Mesenchymal stem cell (in vitro differentiated cells and primary cell): ENCODE data around the gene ACSM6.

Experiments
- DNase-seq: peaks from one replicate; pipeline ENCODE4 v3.0.0-alpha.2; 2013
- H2AFZ ChIP-seq: one replicate; pipeline ENCODE4 v1.6.1; 2013; ENCODE audit warnings: low read depth, mild to moderate bottlenecking, control low read depth, inconsistent platforms, low read length, moderate library complexity
- H2AK5ac ChIP-seq: 2 replicates; pipeline ENCODE4 v1.6.1; 2013; ENCODE audit warnings: low read length, moderate library complexity, mild to moderate bottlenecking, inconsistent platforms; ENCODE audit not compliant: severe bottlenecking
- H2BK120ac ChIP-seq: one replicate; pipeline ENCODE4 v1.6.1; 2013; ENCODE audit warnings: low read depth, mild to moderate bottlenecking, inconsistent platforms, low read length, moderate library complexity
- H2BK12ac ChIP-seq, 2 experiments: one replicate each; pipeline ENCODE4 v1.6.1; 2013; ENCODE audit warnings: inconsistent platforms in 2 of 2, low read length in 2 of 2, mild to moderate bottlenecking in 2 of 2, moderate library complexity in 2 of 2, control low read depth in 1 of 2
- H2BK15ac ChIP-seq: one replicate; pipeline ENCODE4 v1.6.1; 2013; ENCODE audit warnings: mild to moderate bottlenecking, low read depth, inconsistent platforms; ENCODE audit not compliant: poor library complexity, severe bottlenecking
- H2BK5ac ChIP-seq: 2 replicates; pipeline ENCODE4 v1.6.1; 2013; ENCODE audit warnings: low read depth, mild to moderate bottlenecking, low read length, control low read depth, inconsistent platforms; ENCODE audit not compliant: poor library complexity, severe bottlenecking
- H3K14ac ChIP-seq, 2 experiments: one replicate each; pipeline ENCODE4 v1.6.1; 2013; ENCODE audit warnings: inconsistent platforms in 2 of 2, low read length in 2 of 2, control low read depth in 1 of 2, mild to moderate bottlenecking in 1 of 2, moderate library complexity in 1 of 2
- H3K18ac ChIP-seq, 2 experiments: one replicate each; pipeline ENCODE4 v1.6.1; 2013; ENCODE audit warnings: inconsistent platforms in 2 of 2, low read length in 2 of 2, control low read depth in 1 of 2, low read depth in 1 of 2, mild to moderate bottlenecking in 1 of 2
- H3K23ac ChIP-seq, 2 experiments: one replicate each; pipeline ENCODE4 v1.6.1; 2013; ENCODE audit warnings: inconsistent platforms in 2 of 2, low read length in 2 of 2, mild to moderate bottlenecking in 2 of 2, moderate library complexity in 2 of 2, control low read depth in 1 of 2
- H3K27ac ChIP-seq: 2 replicates; pipeline ENCODE4 v1.5.1; 2013; ENCODE audit warnings: mild to moderate bottlenecking, moderate library complexity, low read length, control low read depth, inconsistent platforms; ENCODE audit not compliant: poor library complexity, severe bottlenecking
- H3K27me3 ChIP-seq, 2 experiments: 2 replicates each; pipeline versions ENCODE4 v1.6.1 to v1.7.0; 2013; ENCODE audit warnings: low read length in 2 of 2, mild to moderate bottlenecking in 2 of 2, moderate library complexity in 2 of 2, control low read depth in 1 of 2, inconsistent platforms in 1 of 2; ENCODE audit not compliant: control insufficient read depth in 1 of 2, insufficient read depth in 1 of 2
- H3K36me3 ChIP-seq, 2 experiments: 2 replicates each; pipeline versions ENCODE4 v1.6.1 to v1.7.0; 2013; ENCODE audit warnings: low read length in 2 of 2, control low read depth in 1 of 2, inconsistent platforms in 1 of 2, low read depth in 1 of 2, mild to moderate bottlenecking in 1 of 2; ENCODE audit not compliant: insufficient read depth in 2 of 2, control insufficient read depth in 1 of 2
- H3K4ac ChIP-seq, 2 experiments: one replicate each; pipeline ENCODE4 v1.6.1; 2013; ENCODE audit warnings: inconsistent platforms in 2 of 2, low read length in 2 of 2, mild to moderate bottlenecking in 2 of 2, moderate library complexity in 2 of 2, control low read depth in 1 of 2, low read depth in 1 of 2
- H3K4me1 ChIP-seq: 2 replicates; pipeline ENCODE4 v1.6.1; 2013; ENCODE audit warnings: low read depth, low read length, control low read depth; ENCODE audit not compliant: control insufficient read depth, insufficient read depth
- H3K4me2 ChIP-seq: 2 replicates; pipeline ENCODE4 v1.6.1; 2013; ENCODE audit warnings: low read length, mild to moderate bottlenecking, inconsistent platforms; ENCODE audit not compliant: poor library complexity, severe bottlenecking
- H3K4me3 ChIP-seq, 2 experiments: 2 replicates each; pipeline versions ENCODE4 v1.5.1 to v1.7.0; 2013; ENCODE audit warnings: low read length in 2 of 2, mild to moderate bottlenecking in 2 of 2, control low read depth in 1 of 2, low read depth in 1 of 2; ENCODE audit not compliant: insufficient read depth in 1 of 2
- H3K79me1 ChIP-seq: replicated peaks from 2 replicates; pipeline ENCODE4 v1.6.1; 2013; ENCODE audit warnings: mild to moderate bottlenecking, control low read depth, low read length, inconsistent platforms; ENCODE audit not compliant: poor library complexity, severe bottlenecking
- H3K9ac ChIP-seq: 2 replicates; pipeline ENCODE4 v1.7.0; 2013; ENCODE audit warnings: mild to moderate bottlenecking, low read length, moderate library complexity
- H3K9me3 ChIP-seq: 2 replicates; pipeline ENCODE4 v1.7.0; 2013; ENCODE audit warnings: mild to moderate bottlenecking, low read length; ENCODE audit not compliant: control insufficient read depth
- H4K8ac ChIP-seq: one replicate; pipeline ENCODE4 v1.6.1; 2013; ENCODE audit warnings: inconsistent platforms, mild to moderate bottlenecking, low read length, moderate library complexity
- H4K91ac ChIP-seq: one replicate; pipeline ENCODE4 v1.6.1; 2013; ENCODE audit warnings: mild to moderate bottlenecking, low read length, inconsistent platforms
- WGBS: methylation state at CpG from one replicate; pipeline ENCODE4 v1.1.7; 2013; ENCODE audit warnings: mixed read lengths; 5-methylcytosine and 5-hydroxymethylcytosine counted together

The ACSM6 gene

DNA sequence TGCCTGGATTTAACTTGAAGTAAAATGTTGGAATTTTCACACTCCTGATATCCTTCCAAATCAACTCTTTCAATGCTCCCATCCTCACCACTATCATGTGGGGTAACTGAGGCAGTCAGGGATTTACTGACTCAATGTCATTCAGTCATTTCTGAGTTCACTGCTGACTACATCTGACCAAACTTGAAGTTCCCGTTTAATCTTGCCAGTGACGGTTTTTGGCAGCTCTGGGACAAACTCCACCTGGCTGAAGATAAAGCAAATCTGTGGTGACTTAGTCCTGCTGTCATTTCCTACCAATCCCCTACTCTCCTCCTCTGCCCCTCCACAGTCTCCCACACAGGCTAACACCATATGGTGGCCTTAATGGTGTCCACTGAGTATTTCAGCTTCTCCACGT, 22.7 kb upstream of the ACSM6 start:
- H3K4me1 ChIP-seq = no peaks in the 10 kb centered on the region
- no peak overlapping the region for H3K4ac ChIP-seq
- no peaks in the 10 kb centered on the region for H3K36me3 ChIP-seq
- DNase-seq = no peak
- H4K8ac ChIP-seq = no peak overlapping the region
- H3K14ac ChIP-seq = no peak overlapping the region
- H2AFZ ChIP-seq = no peak overlapping the region
- H3K79me1 ChIP-seq = no peaks in the 10 kb centered on the region
- no peak overlapping the region for H2BK15ac ChIP-seq
- no peak overlapping the region for H4K91ac ChIP-seq
- no peaks in the 10 kb centered on the region for H3K9me3 ChIP-seq
- H2AK5ac ChIP-seq = no peak overlapping the region
- no peak overlapping the region for H3K27ac ChIP-seq
- H2BK120ac ChIP-seq = no peak overlapping the region
- no peak overlapping the region for H3K18ac ChIP-seq
- H3K4me2 ChIP-seq = no peak overlapping the region
- no peak overlapping the region for H3K9ac ChIP-seq
- no peak overlapping the region for H3K23ac ChIP-seq
- 93% methylated on average over 3 of the region's 3 CpGs for WGBS
- no peak overlapping the region for H2BK5ac ChIP-seq
- H3K4me3 ChIP-seq = no peak overlapping the region
- H3K27me3 ChIP-seq = no peaks in the 10 kb centered on the region
- H2BK12ac ChIP-seq = no peak overlapping the region

DNA sequence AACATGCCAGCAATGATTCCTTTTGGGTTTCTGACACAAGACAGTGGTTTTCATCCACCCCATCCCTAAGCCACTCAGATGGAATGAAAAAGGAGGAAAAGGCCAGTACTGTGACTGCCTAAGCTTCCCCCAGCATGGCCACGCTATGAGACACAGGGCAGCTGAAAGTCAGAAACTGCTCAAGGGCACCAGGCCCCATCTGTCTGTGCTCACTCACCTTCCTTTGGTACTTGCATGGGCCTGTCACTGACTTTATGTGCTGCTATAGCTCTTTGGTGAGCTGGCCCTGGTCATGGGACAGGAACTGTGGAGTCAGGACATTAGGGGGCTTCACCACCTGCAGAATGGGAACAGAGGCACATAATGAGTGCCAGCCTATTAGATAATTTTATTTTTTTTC, 21.2 kb upstream of the ACSM6 start:
- Histone ChIP-seq H3K36me3 (no peaks in the 10 kb centered on the region), H3K79me1 (no peaks in the 10 kb centered on the region), H3K4ac (no peak overlapping the region), H3K14ac (no peak overlapping the region), H3K4me2 (no peak overlapping the region), H3K23ac (no peak overlapping the region), H3K9ac (no peak overlapping the region), H2BK12ac (no peak overlapping the region), H2BK5ac (no peak overlapping the region), H3K4me1 (no peaks in the 10 kb centered on the region), H3K27me3 (no peaks in the 10 kb centered on the region), H3K9me3 (no peaks in the 10 kb centered on the region), H3K4me3 (no peak overlapping the region), H3K27ac (no peak overlapping the region), H2BK120ac (no peak overlapping the region), H3K18ac (no peak overlapping the region), H2AK5ac (no peak overlapping the region), H4K91ac (no peak overlapping the region), H4K8ac (no peak overlapping the region), H2BK15ac (no peak overlapping the region), H2AFZ (no peak overlapping the region)
- DNase-seq = no peak
- WGBS = 85% methylated on average over 1 of the region's 1 CpG

DNA sequence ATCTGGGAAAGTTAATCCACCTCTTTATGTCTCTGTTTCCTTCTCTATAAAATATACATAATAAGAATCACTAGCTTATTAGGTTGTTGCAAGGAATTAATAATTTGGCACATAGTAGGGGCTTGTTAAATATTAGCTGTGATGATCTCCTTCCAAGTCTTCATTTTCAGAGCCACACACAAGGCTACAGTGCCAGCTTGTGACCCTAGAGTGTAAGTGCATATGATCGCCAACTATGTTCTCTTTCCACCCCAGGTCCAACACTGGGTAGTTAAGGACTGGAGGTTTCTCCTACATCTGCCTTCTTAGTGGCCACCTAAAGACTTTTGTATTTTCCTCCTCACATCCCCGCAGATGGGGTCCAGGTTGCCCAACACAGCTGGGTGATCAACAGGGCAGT, 17.9 kb upstream of the ACSM6 start:
- no peak overlapping the region for H4K8ac ChIP-seq
- H4K91ac ChIP-seq = no peak overlapping the region
- no peaks in the 10 kb centered on the region for H3K27me3 ChIP-seq
- H2BK5ac ChIP-seq = no peak overlapping the region
- H2AK5ac ChIP-seq = no peak overlapping the region
- H3K23ac ChIP-seq = no peak overlapping the region
- no peak overlapping the region for H3K14ac ChIP-seq
- H2AFZ ChIP-seq = no peak overlapping the region
- H2BK120ac ChIP-seq = no peak overlapping the region
- WGBS = 93% methylated on average over 1 of the region's 2 CpGs
- H3K79me1 ChIP-seq = no peaks in the 10 kb centered on the region
- no peak overlapping the region for H3K27ac ChIP-seq
- no peak overlapping the region for H2BK12ac ChIP-seq
- no peaks in the 10 kb centered on the region for H3K36me3 ChIP-seq
- H2BK15ac ChIP-seq = no peak overlapping the region
- no peak overlapping the region for H3K9ac ChIP-seq
- H3K4me1 ChIP-seq = no peaks in the 10 kb centered on the region
- no peak overlapping the region for H3K4me2 ChIP-seq
- DNase-seq = no peak
- no peak overlapping the region for H3K4ac ChIP-seq
- no peak overlapping the region for H3K4me3 ChIP-seq
- no peak overlapping the region for H3K18ac ChIP-seq
- no peaks in the 10 kb centered on the region for H3K9me3 ChIP-seq

DNA sequence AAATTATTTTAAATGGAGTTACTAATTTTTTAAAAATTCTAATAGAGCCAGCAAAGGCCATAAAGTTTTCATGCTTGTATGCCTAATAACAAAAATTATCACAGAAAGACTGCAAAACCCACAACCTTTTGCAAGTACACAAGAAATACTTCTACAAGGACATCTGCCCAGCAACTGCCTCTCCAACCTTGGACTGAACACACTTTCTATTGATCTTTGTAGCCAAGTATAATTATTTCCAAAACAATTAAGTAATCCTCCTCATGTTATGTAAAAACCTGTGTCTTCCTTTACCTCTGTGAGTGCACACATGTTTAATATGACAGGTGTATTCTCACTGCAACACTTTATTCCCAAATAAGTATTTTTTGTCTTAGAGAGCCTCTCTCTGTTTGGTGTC, 16.6 kb upstream of the ACSM6 start:
- Histone ChIP-seq H3K27me3 (no peaks in the 10 kb centered on the region), H3K27ac (no peak overlapping the region), H2BK15ac (no peak overlapping the region), H2BK120ac (no peak overlapping the region), H3K36me3 (no peaks in the 10 kb centered on the region), H3K18ac (no peak overlapping the region), H3K9ac (no peak overlapping the region), H3K79me1 (no peaks in the 10 kb centered on the region), H3K23ac (no peak overlapping the region), H2BK5ac (no peak overlapping the region), H2AFZ (no peak overlapping the region), H4K91ac (no peak overlapping the region), H3K4me1 (no peaks in the 10 kb centered on the region), H3K4ac (no peak overlapping the region), H4K8ac (no peak overlapping the region), H3K14ac (no peak overlapping the region), H3K4me2 (no peak overlapping the region), H3K9me3 (no peaks in the 10 kb centered on the region), H3K4me3 (no peak overlapping the region), H2BK12ac (no peak overlapping the region), H2AK5ac (no peak overlapping the region)
- no peak for DNase-seq
